Measurements from ENCODE around the gene DCAF6.

DCAF6 gene

GRCh38 chr1:167943541-167943940 lies 7.1 kb downstream of the DCAF6 start:
- no peaks in the 10 kb centered on the region for H3K9me3 ChIP-seq (ENCODE audit: control insufficient read depth, low read length)
- no peak overlapping the region for H3K4me3 ChIP-seq (ENCODE audit: low read length)
- no peak overlapping the region for H3K9ac ChIP-seq (ENCODE audit: low read length)
- no peaks in the 10 kb centered on the region for H3K36me3 ChIP-seq (ENCODE audit: control insufficient read depth, insufficient read depth, low read length)
- no peaks in the 10 kb centered on the region for H3K27me3 ChIP-seq (ENCODE audit: control insufficient read depth, insufficient read depth, low read length)
- H3K4me1 ChIP-seq (ENCODE audit: control insufficient read depth, insufficient read depth, low read length), result no peaks in the 10 kb centered on the region

- H3K9me3 ChIP-seq (ENCODE audit: control insufficient read depth, low read length), result no peaks in the 10 kb centered on the region
- no peak overlapping the region for H3K4me3 ChIP-seq (ENCODE audit: low read length)
- no peaks in the 10 kb centered on the region for H3K27me3 ChIP-seq (ENCODE audit: control insufficient read depth, insufficient read depth, low read length)
- H3K36me3 ChIP-seq (ENCODE audit: control insufficient read depth, insufficient read depth, low read length), result no peaks in the 10 kb centered on the region
- H3K4me1 ChIP-seq (ENCODE audit: control insufficient read depth, insufficient read depth, low read length), result no peaks in the 10 kb centered on the region
- H3K9ac ChIP-seq (ENCODE audit: low read length), result no peak overlapping the region
Observed at GRCh38 chr1:167947733-167948132, 11.2 kb downstream of the DCAF6 start.

- no peaks in the 10 kb centered on the region for H3K27me3 ChIP-seq (ENCODE audit: control insufficient read depth, insufficient read depth, low read length)
- H3K36me3 ChIP-seq (ENCODE audit: control insufficient read depth, insufficient read depth, low read length), result no peaks in the 10 kb centered on the region
- no peaks in the 10 kb centered on the region for H3K4me1 ChIP-seq (ENCODE audit: control insufficient read depth, insufficient read depth, low read length)
- H3K4me3 ChIP-seq (ENCODE audit: low read length), result no peak overlapping the region
- H3K9me3 ChIP-seq (ENCODE audit: control insufficient read depth, low read length), result no peaks in the 10 kb centered on the region
- H3K9ac ChIP-seq (ENCODE audit: low read length), result no peak overlapping the region
Observed at GRCh38 chr1:167949785-167950184, 13.3 kb downstream of the DCAF6 start.

- no peaks in the 10 kb centered on the region for H3K4me1 ChIP-seq (ENCODE audit: control insufficient read depth, insufficient read depth, low read length)
- no peak overlapping the region for H3K4me3 ChIP-seq (ENCODE audit: low read length)
Observed at GRCh38 chr1:167950569-167950968, 14.1 kb downstream of the DCAF6 start.

GRCh38 chr1:167955915-167956314 lies 19.4 kb downstream of the DCAF6 start:
- no peak overlapping the region for H3K4me3 ChIP-seq (ENCODE audit: low read length)
- H3K27me3 ChIP-seq (ENCODE audit: control insufficient read depth, insufficient read depth, low read length), result no peaks in the 10 kb centered on the region
- no peak overlapping the region for H3K9ac ChIP-seq (ENCODE audit: low read length)
- no peaks in the 10 kb centered on the region for H3K9me3 ChIP-seq (ENCODE audit: control insufficient read depth, low read length)
- H3K4me1 ChIP-seq (ENCODE audit: control insufficient read depth, insufficient read depth, low read length), result no peaks in the 10 kb centered on the region
- H3K36me3 ChIP-seq (ENCODE audit: control insufficient read depth, insufficient read depth, low read length), result no peaks in the 10 kb centered on the region

More at GRCh38 chr1:167950569-167950968, 14.1 kb downstream of the DCAF6 start:
- H3K27me3 ChIP-seq (ENCODE audit: control insufficient read depth, insufficient read depth, low read length), result no peaks in the 10 kb centered on the region
- no peaks in the 10 kb centered on the region for H3K9me3 ChIP-seq (ENCODE audit: control insufficient read depth, low read length)
- H3K9ac ChIP-seq (ENCODE audit: low read length), result no peak overlapping the region
- H3K36me3 ChIP-seq (ENCODE audit: control insufficient read depth, insufficient read depth, low read length), result no peaks in the 10 kb centered on the region

DNA sequence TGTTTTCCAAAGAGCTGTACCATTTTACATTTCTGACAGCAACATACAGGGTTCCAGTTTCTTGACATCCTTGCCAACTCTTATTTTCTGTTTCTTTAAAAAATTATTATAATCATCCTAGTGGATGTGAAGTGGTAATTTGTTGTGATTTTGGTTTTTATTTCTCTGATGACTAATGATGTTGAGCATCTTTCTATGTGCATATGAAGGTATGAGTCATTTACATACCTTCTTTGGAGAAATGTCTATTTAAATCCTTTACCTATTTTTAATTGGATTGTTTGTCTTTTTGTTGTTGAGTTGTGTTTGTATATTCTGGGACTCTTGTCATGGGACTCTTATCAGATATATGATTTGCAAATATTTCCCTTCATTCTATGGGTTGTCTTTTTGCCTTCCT lies 21.2 kb downstream of the DCAF6 start:
- Histone ChIP-seq H3K9ac (ENCODE audit: low read length) (no peak overlapping the region), H3K4me1 (ENCODE audit: control insufficient read depth, insufficient read depth, low read length) (no peaks in the 10 kb centered on the region), H3K36me3 (ENCODE audit: control insufficient read depth, insufficient read depth, low read length) (no peaks in the 10 kb centered on the region), H3K27me3 (ENCODE audit: control insufficient read depth, insufficient read depth, low read length) (no peaks in the 10 kb centered on the region), H3K4me3 (ENCODE audit: low read length) (no peak overlapping the region), H3K9me3 (ENCODE audit: control insufficient read depth, low read length) (no peaks in the 10 kb centered on the region)

DNA sequence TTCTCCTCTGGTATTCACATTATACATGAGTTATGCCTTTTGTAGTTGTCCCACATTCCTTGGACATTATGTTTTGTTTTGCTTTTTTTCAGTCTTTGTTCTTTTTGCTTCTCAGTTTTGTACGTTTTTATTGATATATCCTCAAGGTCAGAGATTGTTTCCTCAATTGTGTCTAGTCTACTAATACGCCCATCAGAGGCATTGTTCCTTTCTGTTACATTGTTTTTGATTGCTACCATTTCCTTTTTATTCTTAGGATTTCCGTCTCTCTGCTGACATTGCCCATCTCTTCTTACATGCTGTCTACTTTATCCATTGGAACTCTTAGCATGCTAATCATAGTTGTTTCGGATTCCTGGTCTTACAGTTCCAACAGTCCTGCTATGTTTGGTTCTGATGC lies 28.2 kb downstream of the DCAF6 start:
- no peaks in the 10 kb centered on the region for H3K27me3 ChIP-seq (ENCODE audit: control insufficient read depth, insufficient read depth, low read length)

DNA sequence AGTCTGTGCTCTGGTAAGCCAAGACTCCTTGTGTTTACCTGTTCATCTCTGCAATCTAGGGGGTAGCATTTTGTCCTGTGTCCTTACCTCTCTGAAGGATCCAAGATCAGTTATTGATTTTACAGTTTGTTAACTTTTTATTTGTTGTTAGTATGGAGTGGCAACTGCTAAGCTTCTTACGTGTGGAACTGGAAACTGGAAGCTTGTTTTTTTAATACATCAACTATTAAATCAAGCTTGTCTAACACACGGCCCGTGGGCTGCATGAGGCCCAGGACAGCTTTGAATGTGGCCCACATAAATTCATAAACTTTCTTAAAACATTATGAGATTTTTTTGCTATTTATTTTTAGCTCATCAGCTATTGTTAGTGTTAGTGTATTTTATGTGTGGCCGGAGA lies 29.6 kb downstream of the DCAF6 start:
- H3K27me3 ChIP-seq (ENCODE audit: control insufficient read depth, insufficient read depth, low read length), result no peaks in the 10 kb centered on the region
- no peaks in the 10 kb centered on the region for H3K9me3 ChIP-seq (ENCODE audit: control insufficient read depth, low read length)
- H3K4me3 ChIP-seq (ENCODE audit: low read length), result no peak overlapping the region
- H3K4me1 ChIP-seq (ENCODE audit: control insufficient read depth, insufficient read depth, low read length), result no peaks in the 10 kb centered on the region
- H3K36me3 ChIP-seq (ENCODE audit: control insufficient read depth, insufficient read depth, low read length), result no peaks in the 10 kb centered on the region
- no peak overlapping the region for H3K9ac ChIP-seq (ENCODE audit: low read length)

More for the DNA sequence above, 28.2 kb downstream of the DCAF6 start:
- no peaks in the 10 kb centered on the region for H3K4me1 ChIP-seq (ENCODE audit: control insufficient read depth, insufficient read depth, low read length)
- no peaks in the 10 kb centered on the region for H3K36me3 ChIP-seq (ENCODE audit: control insufficient read depth, insufficient read depth, low read length)
- H3K9ac ChIP-seq (ENCODE audit: low read length), result no peak overlapping the region
- H3K4me3 ChIP-seq (ENCODE audit: low read length), result no peak overlapping the region
- H3K9me3 ChIP-seq (ENCODE audit: control insufficient read depth, low read length), result no peaks in the 10 kb centered on the region

- H3K9me3 ChIP-seq (ENCODE audit: control insufficient read depth, low read length), result no peaks in the 10 kb centered on the region
- H3K4me1 ChIP-seq (ENCODE audit: control insufficient read depth, insufficient read depth, low read length), result no peaks in the 10 kb centered on the region
- H3K4me3 ChIP-seq (ENCODE audit: low read length), result no peak overlapping the region
- H3K36me3 ChIP-seq (ENCODE audit: control insufficient read depth, insufficient read depth, low read length), result no peaks in the 10 kb centered on the region
- H3K9ac ChIP-seq (ENCODE audit: low read length), result no peak overlapping the region
- H3K27me3 ChIP-seq (ENCODE audit: control insufficient read depth, insufficient read depth, low read length), result no peaks in the 10 kb centered on the region
Observed at GRCh38 chr1:167968569-167968968, 32.1 kb downstream of the DCAF6 start.

- peaks cover 4% of the 10 kb centered on the region for H3K4me1 ChIP-seq (ENCODE audit: control insufficient read depth, insufficient read depth, low read length)
- no peak overlapping the region for H3K4me3 ChIP-seq (ENCODE audit: low read length)
- no peaks in the 10 kb centered on the region for H3K36me3 ChIP-seq (ENCODE audit: control insufficient read depth, insufficient read depth, low read length)
- H3K9ac ChIP-seq (ENCODE audit: low read length), result no peak overlapping the region
- no peaks in the 10 kb centered on the region for H3K27me3 ChIP-seq (ENCODE audit: control insufficient read depth, insufficient read depth, low read length)
- H3K9me3 ChIP-seq (ENCODE audit: control insufficient read depth, low read length), result no peaks in the 10 kb centered on the region
Observed at GRCh38 chr1:167973832-167974231, 37.3 kb downstream of the DCAF6 start.

DNA sequence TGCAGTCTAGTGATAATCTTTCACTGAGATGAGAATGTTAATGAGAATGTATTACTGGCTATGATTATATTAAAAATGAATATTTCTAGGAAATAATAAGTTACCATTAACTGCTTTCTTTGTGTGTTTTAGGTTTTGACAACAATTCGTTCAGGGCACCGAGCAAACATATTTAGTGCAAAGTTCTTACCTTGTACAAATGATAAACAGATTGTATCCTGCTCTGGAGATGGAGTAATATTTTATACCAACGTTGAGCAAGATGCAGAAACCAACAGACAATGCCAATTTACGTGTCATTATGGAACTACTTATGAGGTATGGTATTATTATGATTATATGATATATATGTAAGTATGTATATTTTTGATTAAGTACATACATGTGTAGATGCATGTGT lies 38.2 kb downstream of the DCAF6 start:
- Histone ChIP-seq H3K36me3 (ENCODE audit: control insufficient read depth, insufficient read depth, low read length) (no peaks in the 10 kb centered on the region), H3K9ac (ENCODE audit: low read length) (no peak overlapping the region), H3K4me1 (ENCODE audit: control insufficient read depth, insufficient read depth, low read length) (peaks cover 4% of the 10 kb centered on the region), H3K27me3 (ENCODE audit: control insufficient read depth, insufficient read depth, low read length) (no peaks in the 10 kb centered on the region), H3K4me3 (ENCODE audit: low read length) (no peak overlapping the region), H3K9me3 (ENCODE audit: control insufficient read depth, low read length) (no peaks in the 10 kb centered on the region)

GRCh38 chr1:167977245-167977644 lies 40.8 kb downstream of the DCAF6 start:
- H3K9ac ChIP-seq (ENCODE audit: low read length), result no peak overlapping the region
- H3K4me1 ChIP-seq (ENCODE audit: control insufficient read depth, insufficient read depth, low read length), result peaks cover 4% of the 10 kb centered on the region
- H3K4me3 ChIP-seq (ENCODE audit: low read length), result no peak overlapping the region
- H3K27me3 ChIP-seq (ENCODE audit: control insufficient read depth, insufficient read depth, low read length), result no peaks in the 10 kb centered on the region
- H3K36me3 ChIP-seq (ENCODE audit: control insufficient read depth, insufficient read depth, low read length), result no peaks in the 10 kb centered on the region
- no peaks in the 10 kb centered on the region for H3K9me3 ChIP-seq (ENCODE audit: control insufficient read depth, low read length)

DNA sequence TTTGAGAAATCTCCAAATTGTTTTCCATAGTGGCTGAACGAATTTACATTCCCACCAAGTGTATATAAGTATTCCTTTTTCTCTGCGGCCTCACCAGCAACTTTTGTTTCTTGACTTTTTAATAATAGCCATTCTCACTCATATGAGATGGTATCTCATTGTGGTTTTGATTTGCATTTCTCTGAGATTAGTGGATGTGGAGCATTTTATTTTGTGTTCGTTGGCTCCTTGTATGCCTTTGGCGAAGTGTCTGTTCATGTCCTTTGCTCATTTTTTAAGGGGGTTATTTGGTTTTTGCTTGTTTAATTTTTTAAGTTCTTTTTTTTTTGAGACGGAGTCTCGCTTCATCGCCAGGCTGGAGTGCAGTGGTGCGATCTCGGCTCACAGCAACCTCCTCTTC lies 45.5 kb downstream of the DCAF6 start:
- Histone ChIP-seq H3K36me3 (ENCODE audit: control insufficient read depth, insufficient read depth, low read length) (no peaks in the 10 kb centered on the region), H3K27me3 (ENCODE audit: control insufficient read depth, insufficient read depth, low read length) (no peaks in the 10 kb centered on the region), H3K4me1 (ENCODE audit: control insufficient read depth, insufficient read depth, low read length) (no peaks in the 10 kb centered on the region), H3K9me3 (ENCODE audit: control insufficient read depth, low read length) (no peaks in the 10 kb centered on the region), H3K4me3 (ENCODE audit: low read length) (no peak overlapping the region), H3K9ac (ENCODE audit: low read length) (no peak overlapping the region)
